CD14-positive monocyte (primary cell): ENCODE data around the gene DGUOK. TPM values are rescaled to one million over a fixed set of nuclear protein-coding genes. Genes with fewer than 3 reads are reported as not detected.

ENCODE experiments used
- DNase-seq, 3 donors: peaks; one replicate each; pipeline ENCODE4 v3.0.0-alpha.2; 2011 to 2022
- H2AFZ ChIP-seq: 2 replicates; pipeline ENCODE4 v1.6.0; 2012; ENCODE audit warnings: mild to moderate bottlenecking, low read depth, low read length, inconsistent platforms; ENCODE audit not compliant: insufficient read depth, poor library complexity, severe bottlenecking
- H3K27ac ChIP-seq, 2 donors: 1 replicate in 1 of 2; 2 replicates in 1 of 2; pipeline ENCODE4 v1.5.1; 2012 to 2013; ENCODE audit warnings: low read length in 2 of 2, control low read depth in 1 of 2, inconsistent platforms in 1 of 2, low read depth in 1 of 2, mild to moderate bottlenecking in 1 of 2
- H3K27me3 ChIP-seq, 2 donors: one replicate each; pipeline versions ENCODE4 v1.6.0 to v1.6.1; 2011 to 2013; ENCODE audit warnings: low read length in 2 of 2; ENCODE audit not compliant: control insufficient read depth in 2 of 2, insufficient read depth in 2 of 2
- H3K36me3 ChIP-seq, 2 donors: replicated peaks in 1 of 2; 1 replicate in 1 of 2; 2 replicates in 1 of 2; pipeline versions ENCODE4 v1.5.1 to v1.6.1; 2012 to 2013; ENCODE audit warnings: low read length in 2 of 2, control low read depth in 1 of 2, inconsistent platforms in 1 of 2, mild to moderate bottlenecking in 1 of 2; ENCODE audit not compliant: insufficient read depth in 2 of 2, control insufficient read depth in 1 of 2
- H3K4me1 ChIP-seq, 2 donors: 1 replicate in 1 of 2; 2 replicates in 1 of 2; pipeline versions ENCODE4 v1.5.1 to v1.6.1; 2012 to 2013; ENCODE audit warnings: low read length in 2 of 2, control low read depth in 1 of 2, inconsistent platforms in 1 of 2, mild to moderate bottlenecking in 1 of 2, moderate library complexity in 1 of 2; ENCODE audit not compliant: insufficient read depth in 2 of 2, control insufficient read depth in 1 of 2
- H3K4me2 ChIP-seq: replicated peaks from 2 replicates; pipeline ENCODE3; 2012; ENCODE audit warnings: low read length, moderate library complexity, mild to moderate bottlenecking; ENCODE audit not compliant: poor library complexity, severe bottlenecking; ENCODE audit errors: extremely low read depth
- H3K4me3 ChIP-seq, 3 experiments: fragments of 200-600 bp in 1 of 3; sonication (generic) in 1 of 3; replicated peaks in 1 of 3; 1 replicate in 2 of 3; 2 replicates in 1 of 3; pipeline ENCODE4 v1.5.1; 2011 to 2013; ENCODE audit warnings: low read length in 3 of 3, mild to moderate bottlenecking in 3 of 3, control low read depth in 2 of 3, low read depth in 2 of 3, inconsistent platforms in 1 of 3, moderate library complexity in 1 of 3
- H3K79me2 ChIP-seq: 2 replicates; pipeline ENCODE4 v1.6.0; 2012; ENCODE audit warnings: mild to moderate bottlenecking, control low read depth, inconsistent platforms, low read length, moderate library complexity; ENCODE audit not compliant: insufficient read depth
- H3K9ac ChIP-seq: 2 replicates; pipeline ENCODE4 v1.6.0; 2017; ENCODE audit warnings: low read length, mild to moderate bottlenecking; ENCODE audit not compliant: insufficient read depth, poor library complexity, severe bottlenecking
- H3K9me3 ChIP-seq, 2 donors: replicated peaks in 1 of 2; 1 replicate in 1 of 2; 2 replicates in 1 of 2; pipeline versions ENCODE4 v1.5.1 to v1.6.1; 2012 to 2013; ENCODE audit warnings: low read length in 2 of 2, control low read depth in 1 of 2; ENCODE audit not compliant: control insufficient read depth in 1 of 2, insufficient read depth in 1 of 2
- H4K20me1 ChIP-seq: 2 replicates; pipeline ENCODE4 v1.6.0; 2012; ENCODE audit warnings: mild to moderate bottlenecking, low read length, control low read depth, moderate library complexity; ENCODE audit not compliant: insufficient read depth
- H3K27ac Mint-ChIP-seq, 7 donors: one replicate each; pipeline ENCODE4 v1.8.0; 2020; ENCODE audit warnings: mild to moderate bottlenecking in 7 of 7, mixed read lengths in 7 of 7, moderate library complexity in 6 of 7, inconsistent platforms in 2 of 7
- H3K27me3 Mint-ChIP-seq, 3 donors: one replicate each; pipeline ENCODE4 v1.8.0; 2021 to 2022; ENCODE audit warnings: low read depth in 3 of 3, mild to moderate bottlenecking in 3 of 3, mixed read lengths in 3 of 3, moderate library complexity in 3 of 3, inconsistent platforms in 1 of 3
- H3K36me3 Mint-ChIP-seq, 2 donors: one replicate each; pipeline ENCODE4 v1.8.0; 2020; ENCODE audit warnings: mixed read lengths in 2 of 2, inconsistent platforms in 1 of 2, mild to moderate bottlenecking in 1 of 2
- H3K4me1 Mint-ChIP-seq: one replicate; pipeline ENCODE4 v1.8.0; 2020; ENCODE audit warnings: mild to moderate bottlenecking, mixed read lengths
- H3K4me3 Mint-ChIP-seq, 2 donors: one replicate each; pipeline ENCODE4 v1.8.0; 2020; ENCODE audit warnings: mild to moderate bottlenecking in 2 of 2, mixed read lengths in 2 of 2, moderate library complexity in 1 of 2
- H3K9me3 Mint-ChIP-seq, 7 donors: one replicate each; pipeline ENCODE4 v1.8.0; 2020 to 2022; ENCODE audit warnings: mixed read lengths in 7 of 7, mild to moderate bottlenecking in 6 of 7, moderate library complexity in 6 of 7, inconsistent platforms in 2 of 7
- CTCF ChIP-seq: fragments of 200-600 bp; IDR thresholded peaks from one replicate; pipeline ENCODE4 v1.8.0; 2022; ENCODE audit warnings: antibody characterized with exemption, mild to moderate bottlenecking
- WGBS: methylation state at CpG from one replicate; pipeline ENCODE4 v1.1.5; 2013; ENCODE audit warnings: missing lambda C conversion rate; ENCODE audit not compliant: insufficient coverage; 5-methylcytosine and 5-hydroxymethylcytosine counted together
- intact Hi-C, 2 donors: fragments of 100-400 bp; cut with micrococcal nuclease; formaldehyde crosslinking; loops; one replicate each; pipeline versions ENCODE4 v1.15.0 to v1.15.1; 2023
- polyA plus RNA-seq, 3 donors: library from polyadenylated mRNA; depleted of rRNA in 1 of 3; unstranded in 2 of 3; stranded (reverse) in 1 of 3; fragments of 300-500 nt in 2 of 3; fragments of >200 nt in 1 of 3; fragmentation: Illumina TruSeq in 2 of 3; gene quantifications; 1 replicate in 2 of 3; 2 replicates in 1 of 3; pipeline ENCODE4 v1.2.3, GENCODE V29; 2012 to 2021

Gene DGUOK
- polyA plus RNA-seq, 3 donors, result 62.9 to 129 (median 123) TPM

DNA sequence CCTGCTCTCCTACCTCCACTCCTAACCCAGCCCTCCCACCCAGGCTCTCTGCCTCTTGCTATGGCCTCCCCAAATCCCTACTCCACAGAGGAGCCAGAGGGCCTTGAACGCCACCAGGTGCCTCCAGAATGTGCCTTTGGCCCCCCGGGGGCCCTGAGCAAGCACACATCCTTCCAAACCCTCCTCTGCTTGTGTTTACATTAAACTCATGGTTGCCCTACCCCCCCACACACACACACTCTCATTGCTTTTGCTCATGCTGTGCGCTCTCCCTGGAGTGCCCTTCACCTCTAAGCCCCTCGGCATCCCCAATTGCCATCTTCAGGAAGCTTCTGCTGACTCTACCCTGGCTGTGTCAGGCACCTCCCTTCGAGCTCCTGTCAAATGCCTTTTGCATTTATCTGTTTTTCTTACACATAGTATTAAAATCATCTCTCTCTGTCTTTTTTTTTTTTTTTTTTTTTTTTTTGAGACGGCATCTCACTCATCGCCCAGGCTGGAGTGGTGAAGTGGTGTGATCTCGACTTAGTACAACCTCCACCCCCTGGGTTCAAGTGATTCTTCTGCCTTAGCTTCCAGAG is 41.8 kb downstream of the DGUOK start:
- no peaks in the 10 kb centered on the region for H3K36me3 Mint-ChIP-seq
- peaks cover 74% of the 10 kb centered on the region for H3K4me1 Mint-ChIP-seq
- no peak overlapping the region for H3K9ac ChIP-seq
- no peak overlapping the region for H3K4me3 Mint-ChIP-seq
- peaks cover 57 to 62% of the 10 kb centered on the region in 2 donors for H3K4me1 ChIP-seq
- peaks cover 5% of the 10 kb centered on the region for H3K79me2 ChIP-seq
- no peak overlapping the region for H3K4me3 ChIP-seq
- WGBS, result 100% methylated on average over 4 of the region's 8 CpGs
- H3K9me3 Mint-ChIP-seq, result peaks cover 0 to 2% (median 0%) of the 10 kb centered on the region in 7 donors
- peaks cover 3% of the 10 kb centered on the region for H4K20me1 ChIP-seq
- peaks cover 0 to 2% (median 0%) of the 10 kb centered on the region in 3 donors for H3K27me3 Mint-ChIP-seq
- H3K4me2 ChIP-seq, result no peak overlapping the region
- H3K27ac Mint-ChIP-seq, result peak overlapping the region in 1 of 7 donors; percentile 83
- no peak for TF ChIP-seq CTCF
- H3K27ac ChIP-seq, result no peak overlapping the region
- H2AFZ ChIP-seq, result no peak overlapping the region
- no peaks in the 10 kb centered on the region for H3K36me3 ChIP-seq
- H3K27me3 ChIP-seq, result no peaks in the 10 kb centered on the region
- no peaks in the 10 kb centered on the region for H3K9me3 ChIP-seq
- no peak for DNase-seq
- intact Hi-C loops, result no loop called here

GRCh38 chr2:73969356-73969755 is 42.7 kb downstream of the DGUOK start:
- peaks cover 0 to 2% (median 0%) of the 10 kb centered on the region in 7 donors for H3K9me3 Mint-ChIP-seq
- Histone ChIP-seq H2AFZ (no peak overlapping the region), H3K9me3 (no peaks in the 10 kb centered on the region), H3K36me3 (no peaks in the 10 kb centered on the region), H3K79me2 (peaks cover 5% of the 10 kb centered on the region), H3K4me1 (peaks cover 57 to 63% of the 10 kb centered on the region in 2 donors), H3K27me3 (no peaks in the 10 kb centered on the region), H3K27ac (peak overlapping the region; percentile 48 to 74), H3K4me2 (peak overlapping the region; percentile 69), H4K20me1 (peaks cover 3% of the 10 kb centered on the region), H3K4me3 (peak overlapping the region in 1 of 3 experiments; percentile 69), H3K9ac (no peak overlapping the region)
- peak overlapping the region in 5 of 7 donors; percentile 88 to 96 (median 93) for H3K27ac Mint-ChIP-seq
- H3K36me3 Mint-ChIP-seq, result no peaks in the 10 kb centered on the region
- H3K4me1 Mint-ChIP-seq, result peaks cover 70% of the 10 kb centered on the region
- peak in 1 of 3 donors; percentile 30 for DNase-seq
- intact Hi-C loops, result no loop called here
- H3K4me3 Mint-ChIP-seq, result peak overlapping the region in 1 of 2 donors; percentile 30
- 0% methylated on average over 1 of the region's 4 CpGs for WGBS
- TF ChIP-seq CTCF, result no peak
- peaks cover 0 to 2% (median 0%) of the 10 kb centered on the region in 3 donors for H3K27me3 Mint-ChIP-seq
